ENCODE data around the gene RNF141.

GRCh38 chr11:10490032-10490397 is 51.0 kb downstream of the RNF141 start:
- TF ChIP-seq CTCF (IDR thresholded peaks at IDR 0.05) = no peak
- TF ChIP-seq ZBTB43 (CRISPR knock-in tag; IDR thresholded peaks at IDR 0.05) = no peak
- no peak for TF ChIP-seq ZBTB21 (CRISPR knock-in tag; IDR thresholded peaks at IDR 0.05; ENCODE audit: borderline replicate concordance)
- TF ChIP-seq E2F4 (CRISPR knock-in tag; IDR thresholded peaks at IDR 0.05; ENCODE audit: borderline replicate concordance, low read depth) = no peak
- no peak for TF ChIP-seq NR2C2 (CRISPR knock-in tag; IDR thresholded peaks at IDR 0.05)
- no peak for TF ChIP-seq TEAD1 (CRISPR knock-in tag; IDR thresholded peaks at IDR 0.05)
- no peak for TF ChIP-seq PRRX2 (CRISPR knock-in tag; IDR thresholded peaks at IDR 0.05)
- no peak for TF ChIP-seq ARID4B (CRISPR knock-in tag; IDR thresholded peaks at IDR 0.05; ENCODE audit: borderline replicate concordance)
- no peak for TF ChIP-seq ATF3 (CRISPR knock-in tag; conservative IDR thresholded peaks at IDR 0.05)
- no peak for TF ChIP-seq STAT6 (CRISPR knock-in tag; conservative IDR thresholded peaks at IDR 0.05; ENCODE audit: low read depth)
- TF ChIP-seq ZSCAN18 (CRISPR knock-in tag; IDR thresholded peaks at IDR 0.05) = no peak
- TF ChIP-seq PREB (CRISPR knock-in tag; IDR thresholded peaks at IDR 0.05; ENCODE audit: borderline replicate concordance) = no peak
- no peak for TF ChIP-seq ELF4 (CRISPR knock-in tag; IDR thresholded peaks at IDR 0.05; ENCODE audit: low read depth)

All from WTC11 (cell line).